A549 (cell line): ENCODE results near the gene ZNF428. TPM values are rescaled to one million over a fixed set of nuclear protein-coding genes. Genes with fewer than 3 reads are reported as not detected.
A peak's percentile ranks its signal among the peaks of the same experiment; 100 is the strongest.

ENCODE experiments used
- ATAC-seq, 2 experiments: fragments of 200-7000 bp in 1 of 2; fragments of >200 bp in 1 of 2; cut with Nextera tagmentation in 1 of 2; cut with Tn5 transposase in 1 of 2; 3 replicates each; pipeline versions ENCODE4 v1.8.0 to v1.9.1; 2018 to 2020; ENCODE audit warnings: mild to moderate bottlenecking in 1 of 2, moderate library complexity in 1 of 2
- CTCF ChIA-PET: fragments of 300-600 bp; sonication (Branson Sonifier 250); formaldehyde crosslinking; extraction: SDS; loops from one replicate; lab custom pipeline; 2021; ENCODE audit warnings: antibody characterized with exemption, inconsistent platforms; lab: Yijun Ruan, JAX
- POLR2A ChIA-PET: fragments of 350-600 bp; formaldehyde crosslinking; extraction: SDS; loops from one replicate; lab custom pipeline; 2021; ENCODE audit warnings: antibody characterized with exemption, inconsistent platforms; lab: Yijun Ruan, JAX
- DNase-seq, 2 experiments: peaks; one replicate each; pipeline versions ENCODE4 v3.0.0 to v3.0.0-alpha.2; 2011 to 2016; ENCODE audit warnings: low read depth in 1 of 2, low spot score in 1 of 2
- FAIRE-seq: peaks from 2 replicates; lab custom pipeline; 2011; peaks lifted over from hg19 to GRCh38; lab: Jason Lieb, UNC
- H3K27ac ChIP-seq, 2 experiments: fragments of >200 bp; sonication (Bioruptor Twin); formaldehyde crosslinking; 3 replicates each; pipeline ENCODE4 v1.5.1; 2016 to 2017
- H3K4me1 ChIP-seq: fragments of >200 bp; sonication (Bioruptor Twin); formaldehyde crosslinking; 3 replicates; pipeline ENCODE4 v1.6.1; 2016
- H3K4me2 ChIP-seq: fragments of >200 bp; sonication (Bioruptor Twin); formaldehyde crosslinking; 3 replicates; pipeline ENCODE4 v1.6.1; 2016
- H3K4me3 ChIP-seq: fragments of >200 bp; sonication (Bioruptor Twin); formaldehyde crosslinking; 3 replicates; pipeline ENCODE4 v1.5.1; 2016
- H3K9me3 ChIP-seq: fragments of >200 bp; sonication (Bioruptor Twin); formaldehyde crosslinking; 3 replicates; pipeline ENCODE4 v1.6.1; 2016
- ATOH8 ChIP-seq: fragments of 250-450 bp; sonication (Bioruptor Pico); IDR thresholded peaks from 2 replicates; pipeline ENCODE4 v1.5.0; 2020; ENCODE audit warnings: low read depth, mild to moderate bottlenecking, moderate library complexity
- CBX2 ChIP-seq: fragments of 200-600 bp; sonication (generic); IDR thresholded peaks from 2 replicates; pipeline ENCODE4 v1.6.1; 2016; ENCODE audit warnings: low read depth, mild to moderate bottlenecking, borderline replicate concordance
- CBX8 ChIP-seq: fragments of 200-600 bp; sonication (generic); IDR thresholded peaks from 2 replicates; pipeline ENCODE4 v1.6.1; 2016
- CHD2 ChIP-seq: fragments of 150-350 bp; IDR thresholded peaks from 2 replicates; pipeline ENCODE4 v1.6.1; 2014; ENCODE audit warnings: low read length; ENCODE audit not compliant: partially characterized antibody
- CTCF ChIP-seq: fragments of >200 bp; sonication (Bioruptor Twin); formaldehyde crosslinking; IDR thresholded peaks from 3 replicates; pipeline ENCODE4 v1.5.1; 2016
- FOSB ChIP-seq: fragments of 250-450 bp; sonication (Bioruptor Pico); IDR thresholded peaks from 2 replicates; pipeline ENCODE4 v1.5.0; 2020; ENCODE audit warnings: mild to moderate bottlenecking, moderate library complexity
- HDAC2 ChIP-seq: fragments of 200-600 bp; sonication (generic); IDR thresholded peaks from 2 replicates; pipeline ENCODE4 v1.6.1; 2016
- HOXA7 ChIP-seq: fragments of 250-450 bp; sonication (Bioruptor Pico); IDR thresholded peaks from 2 replicates; pipeline ENCODE4 v1.5.0; 2020; ENCODE audit warnings: mild to moderate bottlenecking, moderate library complexity
- JUN ChIP-seq, 2 experiments: fragments of >200 bp; sonication (Bioruptor Twin); formaldehyde crosslinking; IDR thresholded peaks; 2 replicates in 1 of 2; 3 replicates in 1 of 2; pipeline ENCODE4 v1.6.1; 2016 to 2017
- KDM1A ChIP-seq: fragments of 200-600 bp; sonication (generic); IDR thresholded peaks from 2 replicates; pipeline ENCODE4 v1.6.1; 2016; ENCODE audit warnings: low read depth, mild to moderate bottlenecking
- KDM5A ChIP-seq: fragments of 200-600 bp; sonication (generic); IDR thresholded peaks from 2 replicates; pipeline ENCODE4 v1.6.1; 2016; ENCODE audit warnings: antibody characterized with exemption, mild to moderate bottlenecking
- MAZ ChIP-seq: fragments of 150-350 bp; IDR thresholded peaks from 2 replicates; pipeline ENCODE4 v1.6.1; 2014; ENCODE audit warnings: antibody characterized with exemption, low read depth, low read length, borderline replicate concordance
- PBX3 ChIP-seq: IDR thresholded peaks from 2 replicates; pipeline ENCODE4 v1.6.1; 2012
- POLR2AphosphoS2 ChIP-seq: conservative IDR thresholded peaks from 2 replicates; pipeline ENCODE4 v1.6.1; 2012; ENCODE audit warnings: low read length, improper control_type of control experiment, inconsistent platforms
- RAD21 ChIP-seq, 2 experiments: fragments of >200 bp in 1 of 2; sonication (Bioruptor Twin) in 1 of 2; formaldehyde crosslinking in 1 of 2; IDR thresholded peaks in 1 of 2; conservative IDR thresholded peaks in 1 of 2; 2 replicates in 1 of 2; 3 replicates in 1 of 2; pipeline ENCODE4 v1.6.1; 2012 to 2018; ENCODE audit warnings: inconsistent platforms in 1 of 2
- RCOR1 ChIP-seq: fragments of 150-350 bp; IDR thresholded peaks from 2 replicates; pipeline ENCODE4 v1.6.1; 2014; ENCODE audit warnings: antibody characterized with exemption, low read length, low read depth
- REST ChIP-seq: fragments of 200-600 bp; sonication (generic); IDR thresholded peaks from 2 replicates; pipeline ENCODE4 v1.6.1; 2016; ENCODE audit warnings: antibody characterized with exemption, mild to moderate bottlenecking, moderate library complexity
- SMC3 ChIP-seq: fragments of >200 bp; sonication (Bioruptor Twin); formaldehyde crosslinking; IDR thresholded peaks from 3 replicates; pipeline ENCODE4 v1.6.1; 2018; ENCODE audit warnings: inconsistent platforms
- SREBF2 ChIP-seq: fragments of 450-650 bp; IDR thresholded peaks from 2 replicates; pipeline ENCODE4 v1.6.1; 2014; ENCODE audit warnings: mild to moderate bottlenecking, moderate library complexity
- TFCP2L1 ChIP-seq: fragments of 250-450 bp; sonication (Bioruptor Pico); IDR thresholded peaks from 2 replicates; pipeline ENCODE4 v1.5.0; 2021; ENCODE audit warnings: mild to moderate bottlenecking
- ZFP36 ChIP-seq: fragments of 450-650 bp; IDR thresholded peaks from 2 replicates; pipeline ENCODE4 v1.6.1; 2014; ENCODE audit warnings: borderline replicate concordance; ENCODE audit not compliant: partially characterized antibody
- WGBS: methylation state at CpG from one replicate; pipeline ENCODE4 v1.1.6; 2017; ENCODE audit errors: missing lambda C conversion rate; 5-methylcytosine and 5-hydroxymethylcytosine counted together
- polyA plus RNA-seq, 4 experiments: library from polyadenylated mRNA; depleted of rRNA in 3 of 4; stranded (reverse); fragments of >200 nt; fragmentation: RNase III in 1 of 4; extraction: RNeasy Plus Mini Kit Qiagen cat#74134 plus additional on column Dnase treatment in 1 of 4; gene quantifications; 2 replicates in 3 of 4; 3 replicates in 1 of 4; pipeline ENCODE4 v1.2.3, GENCODE V29; 2011 to 2017
- TF ChIP-seq, protein P1 (sequence below): fragments of >200 bp; sonication (Bioruptor Twin); formaldehyde crosslinking; IDR thresholded peaks from 2 replicates; pipeline ENCODE4 v1.6.1; 2016

ZNF428 gene
- polyA plus RNA-seq, 2 of the 4 experiments (the other 2 are of a cell fraction) = 22.9 to 52.4 TPM

- H3K27ac ChIP-seq = no peak overlapping the region
- FAIRE-seq (no peak), ATAC-seq (peak in 1 of 2 experiments; percentile 75; a peak in 4 of 6 replicates), DNase-seq (no peak)
- ChIA-PET CTCF (interaction anchor here (0.6 to 3.2 kb wide), 16 partner anchors 10 to 216 kb away, joined by 3 to 22 read pairs (median 4); partner anchors contain the start of gene ZNF283), POLR2A (no interaction called here)
- 87% methylated on average over 6 of the region's 6 CpGs for WGBS
- no peaks in the 10 kb centered on the region for H3K4me1 ChIP-seq
- TF ChIP-seq SREBF2 (no peak), ZFP36 (no peak), FOSB (CRISPR knock-in tag) (no peak), RAD21 (conservative IDR thresholded peaks at IDR 0.05 in 1 of 2, IDR thresholded peaks at IDR 0.05 in 1 of 2) (peak in 1 of 2 experiments; percentile 43; a peak in 2 of 5 replicates), CHD2 (no peak), REST (no peak), HDAC2 (no peak), CTCF (peak; percentile 37), POLR2AphosphoS2 (no peak), SMC3 (0 out of 3 replicates have a peak, but pooled peaks have one; percentile 19)
- no peak overlapping the region for H3K4me2 ChIP-seq
- H3K4me3 ChIP-seq = no peak overlapping the region
- H3K9me3 ChIP-seq = 0 out of 3 replicates have a peak, but pooled peaks cover 8% of the 10 kb centered on the region
Observed at GRCh38 chr19:43662487-43662886, 43.1 kb upstream of the ZNF428 start.

GRCh38 chr19:43660971-43661360, 41.5 kb upstream of the ZNF428 start:
- CTCF ChIA-PET = interaction anchor here (0.9 to 3.2 kb wide), 5 partner anchors 9 to 214 kb away, joined by 3 to 22 read pairs (median 3); no protein-coding TSS in a partner anchor
- H3K4me2 ChIP-seq = no peak overlapping the region
- no peak overlapping the region for H3K4me3 ChIP-seq
- no peaks in the 10 kb centered on the region for H3K4me1 ChIP-seq
- H3K9me3 ChIP-seq = 0 out of 3 replicates have a peak, but pooled peaks cover 8% of the 10 kb centered on the region
- ATAC-seq = no peak
- no peak for DNase-seq
- H3K27ac ChIP-seq = no peak overlapping the region
- TF ChIP-seq HOXA7 (CRISPR knock-in tag) (no peak), KDM1A (no peak), MAZ (no peak), REST (no peak), CBX2 (no peak), KDM5A (no peak), CBX8 (no peak), CTCF (no peak), HDAC2 (no peak), SMC3 (no peak), ATOH8 (CRISPR knock-in tag) (no peak), POLR2AphosphoS2 (no peak), TFCP2L1 (CRISPR knock-in tag) (no peak), FOSB (CRISPR knock-in tag) (no peak), PBX3 (no peak), RCOR1 (no peak), JUN (IDR thresholded peaks at IDR 0.05) (no peak)
- TF ChIP-seq, protein P1, sequence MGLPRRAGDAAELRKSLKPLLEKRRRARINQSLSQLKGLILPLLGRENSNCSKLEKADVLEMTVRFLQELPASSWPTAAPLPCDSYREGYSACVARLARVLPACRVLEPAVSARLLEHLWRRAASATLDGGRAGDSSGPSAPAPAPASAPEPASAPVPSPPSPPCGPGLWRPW = no peak
- TF ChIP-seq, all 56 proteins: peak for 0
- FAIRE-seq = no peak
- POLR2A ChIA-PET = no interaction called here
- WGBS = 96% methylated on average over 6 of the region's 6 CpGs
